VCaP (cell line): ENCODE measurements around the gene EPHA8.

Experiments
- H3K27ac ChIP-seq: fragments of 450-650 bp; 2 replicates; pipeline ENCODE4 v1.5.1; 2017
- TF ChIP-seq, protein P1 (sequence below): fragments of 450-650 bp; conservative IDR thresholded peaks from 2 replicates; pipeline ENCODE4 v1.5.1; 2017; ENCODE audit warnings: mild to moderate bottlenecking, moderate library complexity

EPHA8 gene

DNA sequence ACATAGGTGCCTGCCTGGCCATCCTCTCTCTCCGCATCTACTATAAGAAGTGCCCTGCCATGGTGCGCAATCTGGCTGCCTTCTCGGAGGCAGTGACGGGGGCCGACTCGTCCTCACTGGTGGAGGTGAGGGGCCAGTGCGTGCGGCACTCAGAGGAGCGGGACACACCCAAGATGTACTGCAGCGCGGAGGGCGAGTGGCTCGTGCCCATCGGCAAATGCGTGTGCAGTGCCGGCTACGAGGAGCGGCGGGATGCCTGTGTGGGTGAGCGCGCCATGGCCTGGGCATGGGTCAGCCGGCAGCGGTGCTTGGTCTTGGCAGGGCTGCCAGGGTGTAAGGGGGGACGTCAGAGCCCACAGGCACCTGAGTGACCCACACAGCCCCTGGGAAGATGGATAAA lies 13.3 kb downstream of the EPHA8 start:
- H3K27ac ChIP-seq = no peak overlapping the region
- TF ChIP-seq, protein P1, sequence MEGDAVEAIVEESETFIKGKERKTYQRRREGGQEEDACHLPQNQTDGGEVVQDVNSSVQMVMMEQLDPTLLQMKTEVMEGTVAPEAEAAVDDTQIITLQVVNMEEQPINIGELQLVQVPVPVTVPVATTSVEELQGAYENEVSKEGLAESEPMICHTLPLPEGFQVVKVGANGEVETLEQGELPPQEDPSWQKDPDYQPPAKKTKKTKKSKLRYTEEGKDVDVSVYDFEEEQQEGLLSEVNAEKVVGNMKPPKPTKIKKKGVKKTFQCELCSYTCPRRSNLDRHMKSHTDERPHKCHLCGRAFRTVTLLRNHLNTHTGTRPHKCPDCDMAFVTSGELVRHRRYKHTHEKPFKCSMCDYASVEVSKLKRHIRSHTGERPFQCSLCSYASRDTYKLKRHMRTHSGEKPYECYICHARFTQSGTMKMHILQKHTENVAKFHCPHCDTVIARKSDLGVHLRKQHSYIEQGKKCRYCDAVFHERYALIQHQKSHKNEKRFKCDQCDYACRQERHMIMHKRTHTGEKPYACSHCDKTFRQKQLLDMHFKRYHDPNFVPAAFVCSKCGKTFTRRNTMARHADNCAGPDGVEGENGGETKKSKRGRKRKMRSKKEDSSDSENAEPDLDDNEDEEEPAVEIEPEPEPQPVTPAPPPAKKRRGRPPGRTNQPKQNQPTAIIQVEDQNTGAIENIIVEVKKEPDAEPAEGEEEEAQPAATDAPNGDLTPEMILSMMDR = no peak

DNA sequence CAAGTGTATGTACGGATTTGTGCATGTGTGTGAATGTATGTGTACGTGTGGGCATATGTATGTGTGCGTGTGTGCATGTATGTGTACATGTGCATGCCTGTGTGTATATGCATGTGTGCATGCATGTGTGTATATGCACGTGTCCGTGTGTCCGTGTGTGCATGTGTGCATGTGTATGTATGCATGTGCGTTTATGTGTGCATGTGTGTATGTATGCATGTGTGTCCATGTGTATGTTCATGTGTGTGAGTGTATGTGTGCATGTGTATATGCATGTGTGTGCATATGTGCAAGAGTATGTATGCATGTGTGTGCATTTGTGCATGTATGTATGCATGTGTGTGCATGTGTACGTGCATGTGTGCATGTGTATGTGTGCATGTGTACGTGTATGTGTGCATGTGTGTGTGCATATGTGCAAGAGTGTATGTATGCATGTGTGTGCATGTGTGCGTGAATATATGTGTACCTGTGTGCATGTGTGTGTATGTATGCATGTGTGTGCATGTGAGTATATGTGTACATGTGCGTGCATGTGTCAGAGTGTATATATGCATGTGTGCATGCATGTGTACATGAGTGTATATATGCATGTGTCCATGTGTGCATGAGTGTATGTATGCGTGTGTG lies 15.6 kb downstream of the EPHA8 start:
- no peak overlapping the region for H3K27ac ChIP-seq
- TF ChIP-seq, protein P1 = no peak

DNA sequence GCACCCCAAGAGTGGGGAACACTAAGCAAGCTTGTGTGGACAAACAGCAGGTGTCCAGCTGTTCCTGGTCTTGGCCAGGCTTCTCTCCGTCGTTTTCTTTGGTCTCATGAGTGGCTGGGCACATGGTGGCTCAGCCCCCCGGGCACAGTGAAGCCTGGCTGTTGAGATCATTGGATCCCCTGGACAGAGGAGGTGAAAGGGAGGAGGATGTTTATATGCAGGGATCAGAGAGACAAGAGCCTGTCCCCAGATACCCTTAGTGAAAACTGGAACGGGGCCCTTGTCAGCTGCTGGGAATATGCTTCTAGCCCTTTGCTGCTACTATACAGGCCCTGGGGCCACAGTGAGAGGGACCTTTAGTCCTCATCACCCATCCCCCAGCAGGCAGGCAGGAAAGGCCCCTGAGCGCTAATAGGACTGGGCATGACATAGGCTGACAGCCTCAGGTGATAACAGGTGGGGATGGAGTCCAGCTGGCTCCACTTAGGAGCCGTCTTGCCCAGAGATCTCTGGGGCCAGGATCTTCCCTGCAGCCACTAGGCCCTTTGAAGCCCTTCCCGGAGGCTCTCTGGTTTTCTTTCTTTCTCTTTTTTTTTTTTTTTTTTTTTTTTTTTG lies 16.4 kb downstream of the EPHA8 start:
- TF ChIP-seq, protein P1 = no peak
- H3K27ac ChIP-seq = no peak overlapping the region

DNA sequence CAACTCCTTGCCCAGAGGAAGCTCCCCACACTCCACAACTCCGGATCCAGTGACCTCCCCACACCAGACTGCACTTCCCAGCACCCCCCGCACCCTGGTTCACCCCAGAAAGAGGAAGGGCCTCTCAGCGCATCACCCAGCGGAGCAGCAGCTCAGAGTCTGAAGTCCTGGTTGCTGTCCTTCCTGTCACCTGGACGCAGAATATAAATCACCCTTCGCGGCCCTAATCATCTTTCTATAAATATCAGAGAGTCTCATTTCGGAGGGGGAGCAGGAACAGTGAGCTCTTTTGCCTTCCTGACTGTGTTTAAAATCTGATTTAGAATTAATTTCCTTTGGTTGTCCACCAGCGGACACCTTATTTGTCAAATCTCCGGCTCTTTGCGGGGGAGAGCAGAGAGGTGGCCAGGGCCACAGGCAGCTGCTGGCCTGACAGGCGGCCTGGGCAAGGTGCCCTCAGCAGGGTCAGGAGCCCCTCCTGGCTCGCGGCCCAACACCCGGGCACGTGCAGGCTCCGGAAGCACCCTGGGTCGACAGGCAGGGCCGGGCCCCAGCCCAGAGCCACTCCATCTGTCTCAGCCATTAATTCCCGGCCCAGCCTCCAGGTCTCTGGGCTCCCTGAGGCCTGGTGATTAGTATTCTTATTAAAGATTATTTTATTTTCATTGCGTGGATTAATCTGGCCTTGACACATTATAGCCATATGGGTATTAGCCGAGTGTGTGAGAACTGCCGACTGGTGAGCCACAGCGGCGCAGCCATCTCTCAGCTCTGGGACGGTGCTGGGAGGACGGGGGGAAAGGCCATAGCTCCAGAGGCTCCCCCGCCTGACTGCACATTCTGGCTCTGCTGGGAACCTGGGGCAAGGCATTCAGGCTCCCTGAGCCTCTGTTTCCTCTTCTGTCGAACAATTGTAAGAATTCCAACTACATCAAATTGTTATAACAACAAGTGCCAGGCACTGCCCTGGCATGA lies 19.7 kb downstream of the EPHA8 start:
- TF ChIP-seq, protein P1 = no peak

DNA sequence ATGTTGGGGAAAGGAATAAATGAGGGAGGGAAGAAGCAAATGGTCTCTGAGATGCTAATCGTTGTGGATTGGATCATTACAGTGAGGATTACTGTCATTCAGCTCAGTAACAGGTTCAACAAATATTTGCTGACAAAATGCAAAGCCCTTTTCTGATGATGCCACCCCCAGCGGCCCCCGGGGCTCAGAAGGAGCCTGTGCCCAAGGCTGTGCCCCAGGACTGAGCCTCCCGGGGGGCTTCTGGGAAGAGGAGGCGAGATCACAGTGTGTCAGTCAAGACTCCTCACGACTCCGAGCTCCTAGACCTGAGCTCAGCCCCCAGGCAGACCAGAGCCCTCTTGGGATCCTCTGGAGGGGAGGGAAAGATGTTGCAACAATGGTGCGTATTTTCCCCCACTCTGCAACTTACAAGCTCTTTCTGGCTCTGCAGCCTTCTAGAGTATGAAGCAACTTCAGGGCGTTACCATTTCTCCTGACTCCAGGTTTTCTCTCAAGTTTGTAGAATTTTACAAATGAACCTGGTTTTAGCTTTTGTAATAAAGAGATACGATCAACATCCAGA lies 20.8 kb downstream of the EPHA8 start:
- no peak overlapping the region for H3K27ac ChIP-seq
- TF ChIP-seq, protein P1 = no peak

More for the DNA sequence above, 19.7 kb downstream of the EPHA8 start:
- H3K27ac ChIP-seq = no peak overlapping the region

DNA sequence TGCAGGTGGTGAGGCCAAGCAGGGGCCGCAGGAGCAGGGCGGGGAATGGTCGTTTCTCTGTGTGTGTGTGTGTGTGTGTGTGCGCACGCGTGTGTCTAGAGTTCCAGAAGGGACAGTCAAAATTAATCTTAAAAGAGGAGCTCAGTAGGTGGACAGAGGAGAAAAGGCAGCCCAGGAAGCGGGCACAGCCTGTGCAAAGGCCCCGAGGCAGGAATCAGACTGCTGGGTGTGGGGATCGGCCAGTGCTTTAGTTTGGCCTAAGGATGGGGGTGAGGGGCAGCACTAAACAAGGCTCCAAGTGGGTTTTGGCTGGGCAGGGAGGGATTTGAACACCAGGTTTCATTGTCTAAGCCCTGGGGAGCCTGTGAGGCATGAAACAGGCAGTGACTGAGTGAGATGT lies 21.7 kb downstream of the EPHA8 start:
- TF ChIP-seq, protein P1 = no peak
- H3K27ac ChIP-seq = no peak overlapping the region

DNA sequence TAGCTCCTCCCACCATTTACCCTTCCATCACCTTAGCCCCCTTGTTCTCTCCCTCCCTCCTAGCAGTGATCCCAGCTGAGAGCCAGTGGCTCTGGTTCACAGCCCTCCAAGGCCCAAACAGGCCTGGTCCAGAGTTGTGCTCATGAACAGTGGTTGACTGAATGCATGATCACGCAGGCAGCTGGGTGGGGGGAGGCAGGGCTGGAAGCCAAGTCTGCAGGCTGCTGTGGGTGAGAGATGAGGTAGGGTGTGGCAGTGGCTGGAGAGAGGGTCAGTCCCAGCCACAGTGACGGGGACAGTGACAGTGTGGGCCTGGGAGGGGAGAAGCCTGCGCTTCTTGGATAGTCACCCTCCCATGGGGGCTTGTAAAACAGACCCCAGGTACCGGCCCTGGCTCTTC lies 22.2 kb downstream of the EPHA8 start:
- TF ChIP-seq, protein P1 = no peak
- H3K27ac ChIP-seq = no peak overlapping the region
